K562 (cell line): Measurements from ENCODE around the gene DYDC1. TPM values are rescaled to one million over a fixed set of nuclear protein-coding genes. Genes with fewer than 3 reads are reported as not detected.

Experiments used
- ATF7 ChIP-seq: fragments of 450-650 bp; IDR thresholded peaks from 2 replicates; pipeline ENCODE4 v1.7.1; 2014; ENCODE audit warnings: mild to moderate bottlenecking, moderate library complexity
- FOS ChIP-seq: IDR thresholded peaks from 3 replicates; pipeline ENCODE4 v1.6.1; 2011; ENCODE audit not compliant: insufficient read length; ENCODE audit errors: extremely low read depth
- L3MBTL2 ChIP-seq: fragments of 450-650 bp; IDR thresholded peaks from 2 replicates; pipeline ENCODE4 v1.6.1; 2016; ENCODE audit warnings: mild to moderate bottlenecking, moderate library complexity
- NEUROD1 ChIP-seq: fragments of 150-350 bp; IDR thresholded peaks from 2 replicates; pipeline ENCODE4 v1.6.1; 2014; ENCODE audit warnings: borderline replicate concordance, low read length, low read depth; ENCODE audit not compliant: partially characterized antibody
- ZNF134 ChIP-seq: fragments of 250-450 bp; sonication (Bioruptor Pico); conservative IDR thresholded peaks from 2 replicates; pipeline ENCODE4 v1.4.0; 2020
- ZNF282 ChIP-seq: sonication (generic); formaldehyde crosslinking; IDR thresholded peaks from 2 replicates; pipeline ENCODE4 v1.8.1; 2023; ENCODE audit warnings: missing genetic modification reagents
- polyA plus RNA-seq, 8 experiments: library from polyadenylated mRNA; depleted of rRNA in 4 of 8; stranded (reverse) in 5 of 8; unstranded in 3 of 8; fragments of >200 nt; fragmentation: Nextera tagmentation in 2 of 8; fragmentation: Illumina TruSeq in 1 of 8; extraction: Ambion mirVana in 2 of 8; extraction: Trizol in 1 of 8; gene quantifications; 2 replicates each; pipeline versions ENCODE4 v1.2.1 to v1.2.3, GENCODE V29; 2011 to 2014; ENCODE audit warnings: inconsistent platforms in 1 of 8, missing spikeins in 1 of 8
- total RNA-seq, 7 experiments: library from RNA; depleted of rRNA in 6 of 7; stranded (reverse); fragments of >200 nt in 6 of 7; fragmentation: Illumina TruSeq in 2 of 7; extraction: Trizol in 2 of 7; gene quantifications; 2 replicates each; pipeline versions ENCODE4 v1.2.1 to v1.2.3, GENCODE V29; 2011 to 2021; ENCODE audit warnings: low replicate concordance in 1 of 7
- TF ChIP-seq, protein P1 (sequence below): IDR thresholded peaks from 3 replicates; pipeline ENCODE4 v1.6.1; 2011; ENCODE audit warnings: borderline replicate concordance, mild to moderate bottlenecking, moderate library complexity; ENCODE audit not compliant: insufficient read length; ENCODE audit errors: extremely low read depth
- TF ChIP-seq, protein P2 (sequence below): fragments of 450-650 bp; IDR thresholded peaks from one replicate; pipeline ENCODE4 v1.6.1; 2018; ENCODE audit warnings: mild to moderate bottlenecking, moderate library complexity; ENCODE audit not compliant: partially characterized antibody
- TF ChIP-seq, protein P3 (sequence below): fragments of 450-650 bp; formaldehyde crosslinking; IDR thresholded peaks from 2 replicates; pipeline ENCODE4 v1.4.0; 2020; ENCODE audit warnings: mild to moderate bottlenecking, mixed read lengths
- TF ChIP-seq, protein P4 (sequence below): fragments of 250-450 bp; sonication (Bioruptor Pico); IDR thresholded peaks from 2 replicates; pipeline ENCODE4 v1.5.0; 2021
- TF ChIP-seq, protein P5 (sequence below), 3 experiments: fragments of 200-800 bp in 1 of 3; fragments of 250-450 bp in 1 of 3; fragments of 450-650 bp in 1 of 3; sonication (Bioruptor Pico) in 1 of 3; sonication (Bioruptor generic) in 1 of 3; formaldehyde crosslinking in 1 of 3; IDR thresholded peaks; 2 replicates each; pipeline versions ENCODE4 v1.6.1 to v1.8.0; 2016 to 2022; ENCODE audit warnings: mild to moderate bottlenecking in 2 of 3, missing genetic modification characterization in 2 of 3, missing compliant biosample characterization in 1 of 3, moderate library complexity in 1 of 3
- TF ChIP-seq, protein P6 (sequence below): fragments of 450-650 bp; IDR thresholded peaks from 2 replicates; pipeline ENCODE4 v1.6.1; 2016; ENCODE audit warnings: antibody characterized with exemption

Gene DYDC1
- total and polyA plus RNA-seq, 9 of the 15 experiments (the other 6 are each of a cell fraction or from before 2014, with no cell fraction given), result not detected

DNA sequence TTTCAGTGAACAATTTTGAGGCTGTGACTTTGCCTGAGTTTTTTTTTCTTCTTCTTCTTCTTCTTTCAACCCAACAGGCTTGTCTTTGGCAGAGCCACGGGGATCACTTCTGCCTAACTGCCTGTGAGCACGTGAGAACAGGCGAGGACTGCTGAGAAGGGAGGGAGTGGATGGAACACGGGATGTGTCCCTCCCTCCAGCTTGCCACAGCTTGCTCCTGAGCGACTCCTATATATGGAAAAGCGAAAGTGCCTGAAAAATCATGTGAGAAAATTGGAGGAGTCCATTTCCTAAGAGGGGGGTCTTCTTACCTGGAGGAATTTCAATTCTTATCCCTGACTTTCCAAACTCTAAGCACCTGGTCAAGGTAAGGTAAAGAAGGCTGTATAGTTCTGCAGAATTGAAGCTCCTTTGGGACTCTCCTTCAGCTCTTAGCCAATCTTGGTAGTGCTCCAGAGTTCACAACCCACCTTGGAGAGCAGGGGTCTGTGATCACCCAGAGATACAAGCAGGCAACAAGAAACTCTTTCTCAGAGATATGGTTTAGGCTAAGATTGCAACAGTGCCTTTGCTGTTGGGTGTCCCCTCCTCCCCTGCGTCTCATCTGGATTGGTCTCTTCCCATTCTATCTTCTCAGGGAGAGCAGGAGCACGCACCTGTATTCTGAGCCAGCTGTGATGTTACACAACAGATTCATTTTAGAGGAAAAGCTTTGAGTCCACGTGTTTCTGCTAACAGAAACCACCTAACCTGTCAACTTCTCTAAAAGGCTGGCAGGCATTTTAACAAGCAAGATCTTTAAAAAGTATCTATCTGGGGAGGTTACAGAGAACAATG lies 66.9 kb downstream of the DYDC1 start, which contains the start of gene MAT1A (continued):
- TF ChIP-seq, protein P1, sequence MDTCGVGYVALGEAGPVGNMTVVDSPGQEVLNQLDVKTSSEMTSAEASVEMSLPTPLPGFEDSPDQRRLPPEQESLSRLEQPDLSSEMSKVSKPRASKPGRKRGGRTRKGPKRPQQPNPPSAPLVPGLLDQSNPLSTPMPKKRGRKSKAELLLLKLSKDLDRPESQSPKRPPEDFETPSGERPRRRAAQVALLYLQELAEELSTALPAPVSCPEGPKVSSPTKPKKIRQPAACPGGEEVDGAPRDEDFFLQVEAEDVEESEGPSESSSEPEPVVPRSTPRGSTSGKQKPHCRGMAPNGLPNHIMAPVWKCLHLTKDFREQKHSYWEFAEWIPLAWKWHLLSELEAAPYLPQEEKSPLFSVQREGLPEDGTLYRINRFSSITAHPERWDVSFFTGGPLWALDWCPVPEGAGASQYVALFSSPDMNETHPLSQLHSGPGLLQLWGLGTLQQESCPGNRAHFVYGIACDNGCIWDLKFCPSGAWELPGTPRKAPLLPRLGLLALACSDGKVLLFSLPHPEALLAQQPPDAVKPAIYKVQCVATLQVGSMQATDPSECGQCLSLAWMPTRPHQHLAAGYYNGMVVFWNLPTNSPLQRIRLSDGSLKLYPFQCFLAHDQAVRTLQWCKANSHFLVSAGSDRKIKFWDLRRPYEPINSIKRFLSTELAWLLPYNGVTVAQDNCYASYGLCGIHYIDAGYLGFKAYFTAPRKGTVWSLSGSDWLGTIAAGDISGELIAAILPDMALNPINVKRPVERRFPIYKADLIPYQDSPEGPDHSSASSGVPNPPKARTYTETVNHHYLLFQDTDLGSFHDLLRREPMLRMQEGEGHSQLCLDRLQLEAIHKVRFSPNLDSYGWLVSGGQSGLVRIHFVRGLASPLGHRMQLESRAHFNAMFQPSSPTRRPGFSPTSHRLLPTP, result no peak
- no peak for TF ChIP-seq ZNF282 (CRISPR knock-in tag)
- TF ChIP-seq, protein P2, sequence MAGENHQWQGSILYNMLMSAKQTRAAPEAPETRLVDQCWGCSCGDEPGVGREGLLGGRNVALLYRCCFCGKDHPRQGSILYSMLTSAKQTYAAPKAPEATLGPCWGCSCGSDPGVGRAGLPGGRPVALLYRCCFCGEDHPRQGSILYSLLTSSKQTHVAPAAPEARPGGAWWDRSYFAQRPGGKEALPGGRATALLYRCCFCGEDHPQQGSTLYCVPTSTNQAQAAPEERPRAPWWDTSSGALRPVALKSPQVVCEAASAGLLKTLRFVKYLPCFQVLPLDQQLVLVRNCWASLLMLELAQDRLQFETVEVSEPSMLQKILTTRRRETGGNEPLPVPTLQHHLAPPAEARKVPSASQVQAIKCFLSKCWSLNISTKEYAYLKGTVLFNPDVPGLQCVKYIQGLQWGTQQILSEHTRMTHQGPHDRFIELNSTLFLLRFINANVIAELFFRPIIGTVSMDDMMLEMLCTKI, result no peak
- TF ChIP-seq FOS, result no peak
- no peak for TF ChIP-seq NEUROD1
- TF ChIP-seq, protein P3, sequence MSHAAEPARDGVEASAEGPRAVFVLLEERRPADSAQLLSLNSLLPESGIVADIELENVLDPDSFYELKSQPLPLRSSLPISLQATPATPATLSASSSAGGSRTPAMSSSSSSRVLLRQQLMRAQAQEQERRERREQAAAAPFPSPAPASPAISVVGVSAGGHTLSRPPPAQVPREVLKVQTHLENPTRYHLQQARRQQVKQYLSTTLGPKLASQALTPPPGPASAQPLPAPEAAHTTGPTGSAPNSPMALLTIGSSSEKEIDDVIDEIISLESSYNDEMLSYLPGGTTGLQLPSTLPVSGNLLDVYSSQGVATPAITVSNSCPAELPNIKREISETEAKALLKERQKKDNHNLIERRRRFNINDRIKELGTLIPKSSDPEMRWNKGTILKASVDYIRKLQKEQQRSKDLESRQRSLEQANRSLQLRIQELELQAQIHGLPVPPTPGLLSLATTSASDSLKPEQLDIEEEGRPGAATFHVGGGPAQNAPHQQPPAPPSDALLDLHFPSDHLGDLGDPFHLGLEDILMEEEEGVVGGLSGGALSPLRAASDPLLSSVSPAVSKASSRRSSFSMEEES (CRISPR knock-in tag), result no peak
- peak; percentile 95 for TF ChIP-seq ATF7
- TF ChIP-seq ZNF134 (CRISPR knock-in tag), result no peak
- TF ChIP-seq, protein P4, sequence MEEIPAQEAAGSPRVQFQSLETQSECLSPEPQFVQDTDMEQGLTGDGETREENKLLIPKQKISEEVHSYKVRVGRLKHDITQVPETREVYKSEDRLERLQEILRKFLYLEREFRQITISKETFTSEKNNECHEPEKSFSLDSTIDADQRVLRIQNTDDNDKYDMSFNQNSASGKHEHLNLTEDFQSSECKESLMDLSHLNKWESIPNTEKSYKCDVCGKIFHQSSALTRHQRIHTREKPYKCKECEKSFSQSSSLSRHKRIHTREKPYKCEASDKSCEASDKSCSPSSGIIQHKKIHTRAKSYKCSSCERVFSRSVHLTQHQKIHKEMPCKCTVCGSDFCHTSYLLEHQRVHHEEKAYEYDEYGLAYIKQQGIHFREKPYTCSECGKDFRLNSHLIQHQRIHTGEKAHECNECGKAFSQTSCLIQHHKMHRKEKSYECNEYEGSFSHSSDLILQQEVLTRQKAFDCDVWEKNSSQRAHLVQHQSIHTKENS (CRISPR knock-in tag), result no peak
- TF ChIP-seq L3MBTL2, result peak; percentile 93
- TF ChIP-seq, protein P5, sequence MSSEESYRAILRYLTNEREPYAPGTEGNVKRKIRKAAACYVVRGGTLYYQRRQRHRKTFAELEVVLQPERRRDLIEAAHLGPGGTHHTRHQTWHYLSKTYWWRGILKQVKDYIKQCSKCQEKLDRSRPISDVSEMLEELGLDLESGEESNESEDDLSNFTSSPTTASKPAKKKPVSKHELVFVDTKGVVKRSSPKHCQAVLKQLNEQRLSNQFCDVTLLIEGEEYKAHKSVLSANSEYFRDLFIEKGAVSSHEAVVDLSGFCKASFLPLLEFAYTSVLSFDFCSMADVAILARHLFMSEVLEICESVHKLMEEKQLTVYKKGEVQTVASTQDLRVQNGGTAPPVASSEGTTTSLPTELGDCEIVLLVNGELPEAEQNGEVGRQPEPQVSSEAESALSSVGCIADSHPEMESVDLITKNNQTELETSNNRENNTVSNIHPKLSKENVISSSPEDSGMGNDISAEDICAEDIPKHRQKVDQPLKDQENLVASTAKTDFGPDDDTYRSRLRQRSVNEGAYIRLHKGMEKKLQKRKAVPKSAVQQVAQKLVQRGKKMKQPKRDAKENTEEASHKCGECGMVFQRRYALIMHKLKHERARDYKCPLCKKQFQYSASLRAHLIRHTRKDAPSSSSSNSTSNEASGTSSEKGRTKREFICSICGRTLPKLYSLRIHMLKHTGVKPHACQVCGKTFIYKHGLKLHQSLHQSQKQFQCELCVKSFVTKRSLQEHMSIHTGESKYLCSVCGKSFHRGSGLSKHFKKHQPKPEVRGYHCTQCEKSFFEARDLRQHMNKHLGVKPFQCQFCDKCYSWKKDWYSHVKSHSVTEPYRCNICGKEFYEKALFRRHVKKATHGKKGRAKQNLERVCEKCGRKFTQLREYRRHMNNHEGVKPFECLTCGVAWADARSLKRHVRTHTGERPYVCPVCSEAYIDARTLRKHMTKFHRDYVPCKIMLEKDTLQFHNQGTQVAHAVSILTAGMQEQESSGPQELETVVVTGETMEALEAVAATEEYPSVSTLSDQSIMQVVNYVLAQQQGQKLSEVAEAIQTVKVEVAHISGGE (CRISPR knock-in tag; IDR thresholded peaks at IDR 0.05), result peak in 1 of 3 experiments; percentile 41; a peak in 1 of 6 replicates
- TF ChIP-seq, protein P6, sequence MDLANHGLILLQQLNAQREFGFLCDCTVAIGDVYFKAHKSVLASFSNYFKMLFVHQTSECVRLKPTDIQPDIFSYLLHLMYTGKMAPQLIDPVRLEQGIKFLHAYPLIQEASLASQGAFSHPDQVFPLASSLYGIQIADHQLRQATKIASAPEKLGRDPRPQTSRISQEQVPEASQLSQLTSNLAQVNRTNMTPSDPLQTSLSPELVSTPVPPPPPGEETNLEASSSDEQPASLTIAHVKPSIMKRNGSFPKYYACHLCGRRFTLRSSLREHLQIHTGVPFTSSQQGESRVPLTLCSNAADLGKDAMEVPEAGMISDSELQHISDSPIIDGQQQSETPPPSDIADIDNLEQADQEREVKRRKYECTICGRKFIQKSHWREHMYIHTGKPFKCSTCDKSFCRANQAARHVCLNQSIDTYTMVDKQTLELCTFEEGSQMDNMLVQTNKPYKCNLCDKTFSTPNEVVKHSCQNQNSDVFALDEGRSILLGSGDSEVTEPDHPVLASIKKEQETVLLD, result no peak
